ENCODE data around the gene LMAN1L. TPM values are rescaled to one million over a fixed set of nuclear protein-coding genes. Genes with fewer than 3 reads are reported as not detected.

LMAN1L gene
- total RNA-seq, 2 experiments from 2014 or later = 0.36 to 0.37 TPM

- Mint-ChIP-seq H3K36me3 (peaks cover 5% of the 10 kb centered on the region), H3K27ac (peak overlapping the region; percentile 55)
- POLR2A ChIA-PET = interaction anchor here (1.4 kb wide), 1 partner anchor 52 kb away, joined by 4 read pairs; no protein-coding TSS in a partner anchor
Measured at GRCh38 chr15:74840851-74841775, 28.5 kb downstream of the LMAN1L start.

GRCh38 chr15:74841891-74842373 is 29.3 kb downstream of the LMAN1L start:
- H3K4me1 Mint-ChIP-seq = peaks cover 44% of the 10 kb centered on the region
- H3K27me3 Mint-ChIP-seq = no peaks in the 10 kb centered on the region
- no peak for DNase-seq
- POLR2A ChIA-PET = interaction anchor here (0.8 to 1.4 kb wide), 4 partner anchors 28 to 65 kb away, joined by 4 to 6 read pairs (median 4); partner anchors contain the start of gene CSK
- no peak for ATAC-seq (ENCODE audit: low read depth)
- H3K27ac Mint-ChIP-seq = peak overlapping the region; percentile 55
- no peaks in the 10 kb centered on the region for H3K9me3 Mint-ChIP-seq
- H3K4me3 Mint-ChIP-seq = peak overlapping the region; percentile 92
- H3K36me3 Mint-ChIP-seq = peaks cover 8% of the 10 kb centered on the region

More at GRCh38 chr15:74840851-74841775, 28.5 kb downstream of the LMAN1L start:
- Mint-ChIP-seq H3K4me3 (peak overlapping the region; percentile 92), H3K4me1 (peaks cover 41% of the 10 kb centered on the region), H3K9me3 (no peaks in the 10 kb centered on the region), H3K27me3 (no peaks in the 10 kb centered on the region)
- ATAC-seq (ENCODE audit: low read depth) (no peak), DNase-seq (no peak)

GRCh38 chr15:74842581-74843444 is 30.2 kb downstream of the LMAN1L start, which contains the start of gene ULK3:
TSS of gene ULK3 (minus strand) at chr15:74843156. CDS start at chr15:74843105, 51 bp downstream.
- POLR2A ChIA-PET = interaction anchor here (0.8 to 1.4 kb wide), 5 partner anchors 27 to 65 kb away, joined by 4 to 6 read pairs (median 4); partner anchors contain the start of gene CSK
- peaks cover 13% of the 10 kb centered on the region for H3K36me3 Mint-ChIP-seq
- peaks cover 44% of the 10 kb centered on the region for H3K4me1 Mint-ChIP-seq

GRCh38 chr15:74843445-74843828 is 30.8 kb downstream of the LMAN1L start:
- POLR2A ChIA-PET = interaction anchor here (1.0 to 1.3 kb wide), 2 partner anchors 26 to 66 kb away, joined by 4 to 5 read pairs; no protein-coding TSS in a partner anchor
- ATAC-seq (ENCODE audit: low read depth) (no peak), DNase-seq (no peak)
- Mint-ChIP-seq H3K9me3 (no peaks in the 10 kb centered on the region), H3K27ac (peak overlapping the region; percentile 99), H3K4me3 (peak overlapping the region; percentile 84), H3K36me3 (peaks cover 14% of the 10 kb centered on the region), H3K4me1 (peaks cover 44% of the 10 kb centered on the region), H3K27me3 (no peaks in the 10 kb centered on the region)

More at GRCh38 chr15:74842581-74843444, 30.2 kb downstream of the LMAN1L start, which contains the start of gene ULK3:
- H3K4me3 Mint-ChIP-seq = peak within 1 kb of the TSS; percentile 92
- DNase-seq (peak; percentile 98), ATAC-seq (ENCODE audit: low read depth) (peak; percentile 83)
- no peaks in the 10 kb centered on the region for H3K9me3 Mint-ChIP-seq
- no peaks in the 10 kb centered on the region for H3K27me3 Mint-ChIP-seq
- peak within 1 kb of the TSS; percentile 99 for H3K27ac Mint-ChIP-seq

GRCh38 chr15:74843891-74844299 is 31.3 kb downstream of the LMAN1L start:
- Mint-ChIP-seq H3K36me3 (peaks cover 19% of the 10 kb centered on the region), H3K27me3 (no peaks in the 10 kb centered on the region), H3K9me3 (no peaks in the 10 kb centered on the region), H3K27ac (peak overlapping the region; percentile 99), H3K4me3 (peak overlapping the region; percentile 84), H3K4me1 (peaks cover 44% of the 10 kb centered on the region)
- POLR2A ChIA-PET = interaction anchor here (0.6 to 1.6 kb wide), 7 partner anchors 26 to 60 kb away, joined by 4 to 8 read pairs (median 4); partner anchors contain the start of gene MPI
- ATAC-seq (ENCODE audit: low read depth) = no peak
- no peak for DNase-seq

GRCh38 chr15:74844319-74845207 is 31.9 kb downstream of the LMAN1L start:
- Mint-ChIP-seq H3K27ac (peak overlapping the region; percentile 99), H3K4me1 (peaks cover 44% of the 10 kb centered on the region), H3K36me3 (peaks cover 21% of the 10 kb centered on the region), H3K9me3 (no peaks in the 10 kb centered on the region), H3K4me3 (peak overlapping the region; percentile 84), H3K27me3 (no peaks in the 10 kb centered on the region)
- POLR2A ChIA-PET = interaction anchor here (0.6 to 1.6 kb wide), 14 partner anchors 15 to 179 kb away, joined by 3 to 8 read pairs (median 4); partner anchors contain the start of genes MPI and PPCDC
- ATAC-seq (ENCODE audit: low read depth) = no peak
- no peak for DNase-seq

GRCh38 chr15:74845208-74845568 is 32.6 kb downstream of the LMAN1L start:
- Mint-ChIP-seq H3K4me3 (peak overlapping the region; percentile 84), H3K27ac (peak overlapping the region; percentile 99), H3K4me1 (peaks cover 44% of the 10 kb centered on the region), H3K9me3 (no peaks in the 10 kb centered on the region), H3K36me3 (peaks cover 25% of the 10 kb centered on the region), H3K27me3 (no peaks in the 10 kb centered on the region)
- ATAC-seq (ENCODE audit: low read depth) (peak; percentile 66), DNase-seq (peak; percentile 70)
- POLR2A ChIA-PET = interaction anchor here (0.6 to 1.6 kb wide), 14 partner anchors 13 to 178 kb away, joined by 3 to 8 read pairs (median 4); partner anchors contain the start of genes MPI and PPCDC

GRCh38 chr15:74845581-74845980 is 32.9 kb downstream of the LMAN1L start:
- peaks cover 26% of the 10 kb centered on the region for H3K36me3 Mint-ChIP-seq
- POLR2A ChIA-PET = interaction anchor here (0.6 to 1.6 kb wide), 6 partner anchors 13 to 178 kb away, joined by 3 to 8 read pairs (median 4); partner anchors contain the start of gene PPCDC
- ATAC-seq (ENCODE audit: low read depth) (peak; percentile 47), DNase-seq (peak; percentile 55)
- peak overlapping the region; percentile 84 for H3K4me3 Mint-ChIP-seq
- no peaks in the 10 kb centered on the region for H3K27me3 Mint-ChIP-seq
- no peaks in the 10 kb centered on the region for H3K9me3 Mint-ChIP-seq
- peaks cover 44% of the 10 kb centered on the region for H3K4me1 Mint-ChIP-seq
- H3K27ac Mint-ChIP-seq = peak overlapping the region; percentile 99

- H3K36me3 Mint-ChIP-seq = peaks cover 35% of the 10 kb centered on the region
- H3K4me1 Mint-ChIP-seq = peaks cover 27% of the 10 kb centered on the region
- no peak overlapping the region for H3K4me3 Mint-ChIP-seq
- no peaks in the 10 kb centered on the region for H3K27me3 Mint-ChIP-seq
- POLR2A ChIA-PET = interaction anchor here (1.1 kb wide), 1 partner anchor 50 kb away, joined by 3 read pairs; no protein-coding TSS in a partner anchor
- peak overlapping the region; percentile 64 for H3K27ac Mint-ChIP-seq
- no peak for DNase-seq
- no peaks in the 10 kb centered on the region for H3K9me3 Mint-ChIP-seq
- ATAC-seq (ENCODE audit: low read depth) = no peak
Measured at GRCh38 chr15:74847432-74847831, 34.8 kb downstream of the LMAN1L start.

- ATAC-seq (ENCODE audit: low read depth) (no peak), DNase-seq (no peak)
- H3K9me3 Mint-ChIP-seq = no peaks in the 10 kb centered on the region
- no peaks in the 10 kb centered on the region for H3K27me3 Mint-ChIP-seq
- peaks cover 9% of the 10 kb centered on the region for H3K4me1 Mint-ChIP-seq
- peaks cover 37% of the 10 kb centered on the region for H3K36me3 Mint-ChIP-seq
- no peak overlapping the region for H3K27ac Mint-ChIP-seq
- POLR2A ChIA-PET = no interaction called here
- no peak overlapping the region for H3K4me3 Mint-ChIP-seq
Measured at GRCh38 chr15:74850393-74850792, 37.8 kb downstream of the LMAN1L start.

GRCh38 chr15:74851960-74852359 is 39.3 kb downstream of the LMAN1L start:
- ATAC-seq (ENCODE audit: low read depth) (no peak), DNase-seq (no peak)
- H3K27ac Mint-ChIP-seq = peak overlapping the region; percentile 38
- no peaks in the 10 kb centered on the region for H3K27me3 Mint-ChIP-seq
- no peak overlapping the region for H3K4me3 Mint-ChIP-seq
- peaks cover 33% of the 10 kb centered on the region for H3K36me3 Mint-ChIP-seq
- H3K4me1 Mint-ChIP-seq = peaks cover 8% of the 10 kb centered on the region
- no peaks in the 10 kb centered on the region for H3K9me3 Mint-ChIP-seq
- POLR2A ChIA-PET = interaction anchor here (0.6 kb wide), 1 partner anchor 25 kb away, joined by 4 read pairs; no protein-coding TSS in a partner anchor
